Panc1 (cell line): ENCODE data around the gene CHIC2.

ENCODE experiments used
- POLR2AphosphoS5 ChIP-seq: IDR thresholded peaks from 2 replicates; pipeline ENCODE4 v1.6.1; 2012; ENCODE audit warnings: mild to moderate bottlenecking, low read depth, low read length, moderate library complexity
- TF ChIP-seq, protein P1 (sequence below): fragments of 450-650 bp; IDR thresholded peaks from 2 replicates; pipeline ENCODE4 v1.5.1; 2017; ENCODE audit warnings: mild to moderate bottlenecking

DNA sequence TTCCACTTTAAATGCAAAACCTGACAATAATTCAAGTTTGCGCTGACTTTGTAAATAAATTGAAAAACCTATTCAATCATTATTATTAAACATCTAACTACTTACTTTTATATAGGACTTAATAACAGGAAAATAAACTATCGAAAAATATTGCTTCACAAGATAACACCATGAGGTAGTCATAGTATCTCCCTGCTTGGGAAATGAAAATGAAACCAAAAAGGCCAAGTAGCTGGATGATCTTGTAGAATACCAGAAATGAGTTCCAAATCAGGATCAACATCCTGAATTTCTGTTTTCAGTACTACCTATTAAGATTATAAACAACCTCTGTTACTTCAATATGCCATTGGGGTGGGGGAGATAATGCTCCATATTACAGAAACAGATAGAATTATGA is 58.9 kb downstream of the CHIC2 start:
- TF ChIP-seq POLR2AphosphoS5 = no peak
- TF ChIP-seq, protein P1, sequence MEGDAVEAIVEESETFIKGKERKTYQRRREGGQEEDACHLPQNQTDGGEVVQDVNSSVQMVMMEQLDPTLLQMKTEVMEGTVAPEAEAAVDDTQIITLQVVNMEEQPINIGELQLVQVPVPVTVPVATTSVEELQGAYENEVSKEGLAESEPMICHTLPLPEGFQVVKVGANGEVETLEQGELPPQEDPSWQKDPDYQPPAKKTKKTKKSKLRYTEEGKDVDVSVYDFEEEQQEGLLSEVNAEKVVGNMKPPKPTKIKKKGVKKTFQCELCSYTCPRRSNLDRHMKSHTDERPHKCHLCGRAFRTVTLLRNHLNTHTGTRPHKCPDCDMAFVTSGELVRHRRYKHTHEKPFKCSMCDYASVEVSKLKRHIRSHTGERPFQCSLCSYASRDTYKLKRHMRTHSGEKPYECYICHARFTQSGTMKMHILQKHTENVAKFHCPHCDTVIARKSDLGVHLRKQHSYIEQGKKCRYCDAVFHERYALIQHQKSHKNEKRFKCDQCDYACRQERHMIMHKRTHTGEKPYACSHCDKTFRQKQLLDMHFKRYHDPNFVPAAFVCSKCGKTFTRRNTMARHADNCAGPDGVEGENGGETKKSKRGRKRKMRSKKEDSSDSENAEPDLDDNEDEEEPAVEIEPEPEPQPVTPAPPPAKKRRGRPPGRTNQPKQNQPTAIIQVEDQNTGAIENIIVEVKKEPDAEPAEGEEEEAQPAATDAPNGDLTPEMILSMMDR = no peak
